Fibroblast of lung (primary cell): ENCODE data around the gene CITED2. TPM values are rescaled to one million over a fixed set of nuclear protein-coding genes. Genes with fewer than 3 reads are reported as not detected.

Source experiments
- DNase-seq, 2 donors: peaks; one replicate each; pipeline versions ENCODE4 v3.0.0 to v3.0.0-alpha.2; 2010; ENCODE audit warnings: low read depth in 2 of 2
- H2AFZ ChIP-seq: 2 replicates; pipeline ENCODE4 v1.5.1; 2012; ENCODE audit warnings: low read length, control low read depth, inconsistent platforms
- H3K27ac ChIP-seq: 2 replicates; pipeline ENCODE4 v1.5.1; 2011; ENCODE audit warnings: low read length, control low read depth; ENCODE audit not compliant: insufficient read depth
- H3K27me3 ChIP-seq: 2 replicates; pipeline ENCODE4 v1.5.1; 2011; ENCODE audit warnings: mild to moderate bottlenecking, low read length; ENCODE audit not compliant: control insufficient read depth, insufficient read depth
- H3K36me3 ChIP-seq: 2 replicates; pipeline ENCODE4 v1.5.1; 2011; ENCODE audit warnings: low read length; ENCODE audit not compliant: control insufficient read depth, insufficient read depth
- H3K4me1 ChIP-seq: 2 replicates; pipeline ENCODE4 v1.5.1; 2011; ENCODE audit warnings: low read length; ENCODE audit not compliant: control insufficient read depth, insufficient read depth; ENCODE audit errors: extremely low read depth
- H3K4me2 ChIP-seq: 2 replicates; pipeline ENCODE4 v1.5.1; 2011; ENCODE audit warnings: low read length, control low read depth; ENCODE audit not compliant: insufficient read depth; ENCODE audit errors: extremely low read depth
- H3K4me3 ChIP-seq, 4 experiments: fragments of 200-600 bp in 1 of 4; sonication (generic) in 1 of 4; replicated peaks in 1 of 4; 2 replicates each; pipeline ENCODE4 v1.5.1; 2011 to 2016; ENCODE audit warnings: low read length in 4 of 4, low read depth in 3 of 4, mild to moderate bottlenecking in 3 of 4, control low read depth in 2 of 4, inconsistent platforms in 1 of 4, mixed read lengths in 1 of 4; ENCODE audit not compliant: insufficient read depth in 1 of 4; ENCODE audit errors: control extremely low read depth in 1 of 4
- H3K79me2 ChIP-seq: 2 replicates; pipeline ENCODE4 v1.5.1; 2012; ENCODE audit warnings: mild to moderate bottlenecking, low read length, inconsistent platforms; ENCODE audit not compliant: control insufficient read depth, insufficient read depth
- H3K9ac ChIP-seq: 2 replicates; pipeline ENCODE4 v1.5.1; 2011; ENCODE audit warnings: mild to moderate bottlenecking, low read length, control low read depth; ENCODE audit not compliant: insufficient read depth
- H3K9me3 ChIP-seq: 2 replicates; pipeline ENCODE4 v1.5.1; 2012; ENCODE audit warnings: low read depth, low read length; ENCODE audit not compliant: control insufficient read depth, insufficient read depth
- H4K20me1 ChIP-seq: 2 replicates; pipeline ENCODE4 v1.5.1; 2011; ENCODE audit warnings: low read length; ENCODE audit not compliant: control insufficient read depth, insufficient read depth; ENCODE audit errors: extremely low read depth
- CTCF ChIP-seq, 2 donors: IDR thresholded peaks in 1 of 2; conservative IDR thresholded peaks in 1 of 2; 1 replicate in 1 of 2; 2 replicates in 1 of 2; pipeline ENCODE4 v1.5.1; 2011 to 2012; ENCODE audit warnings: low read length in 2 of 2, control low read depth in 1 of 2, inconsistent platforms in 1 of 2, low read depth in 1 of 2, mild to moderate bottlenecking in 1 of 2
- EZH2 ChIP-seq: IDR thresholded peaks from 2 replicates; pipeline ENCODE4 v1.5.1; 2012; ENCODE audit warnings: low read length, control low read depth, mild to moderate bottlenecking; ENCODE audit errors: missing control alignments
- polyA plus RNA-seq, 2 donors: library from polyadenylated mRNA; depleted of rRNA in 1 of 2; stranded (reverse) in 1 of 2; unstranded in 1 of 2; fragments of >200 nt; gene quantifications; 2 replicates each; pipeline ENCODE4 v1.2.1, GENCODE V29; 2011 to 2012; ENCODE audit warnings: missing spikeins in 1 of 2
- total RNA-seq: library from RNA; depleted of rRNA; stranded (reverse); fragments of >200 nt; gene quantifications from 2 replicates; pipeline ENCODE4 v1.2.1, GENCODE V29; 2014

Gene CITED2
- total and polyA plus RNA-seq, 2 donors (not counting 1 experiment from before 2014, with no cell fraction given) = 139 to 370 TPM

- TF ChIP-seq CTCF (conservative IDR thresholded peaks at IDR 0.05 in 1 of 2, IDR thresholded peaks at IDR 0.05 in 1 of 2; ENCODE audit: low read depth in 1 of 2, low read length in 2 of 2) (peak in 1 of 2 donors; percentile 22), EZH2 (no peak)
- Histone ChIP-seq H3K9me3 (no peaks in the 10 kb centered on the region), H3K4me3 (peak overlapping the region; percentile 66 to 99 (median 88)), H3K4me1 (no peaks in the 10 kb centered on the region), H3K27ac (peak overlapping the region; percentile 91), H2AFZ (no peak overlapping the region), H3K9ac (peak overlapping the region; percentile 94), H4K20me1 (peaks cover 3% of the 10 kb centered on the region), H3K36me3 (peaks cover 13% of the 10 kb centered on the region), H3K4me2 (peak overlapping the region; percentile 9), H3K79me2 (peaks cover 35% of the 10 kb centered on the region), H3K27me3 (no peaks in the 10 kb centered on the region)
- DNase-seq = peak; percentile 53 to 57
Observed at GRCh38 chr6:139373154-139373927, 1.1 kb downstream of the CITED2 start.

GRCh38 chr6:139372326-139373153, 1.9 kb downstream of the CITED2 start:
- peak; percentile 24 to 29 for DNase-seq
- no peak for TF ChIP-seq EZH2
- TF ChIP-seq CTCF (conservative IDR thresholded peaks at IDR 0.05 in 1 of 2, IDR thresholded peaks at IDR 0.05 in 1 of 2; ENCODE audit: low read depth in 1 of 2, low read length in 2 of 2) = no peak

More at GRCh38 chr6:139372326-139373153, 1.9 kb downstream of the CITED2 start:
- peak overlapping the region; percentile 91 for H3K27ac ChIP-seq
- H3K27me3 ChIP-seq = no peaks in the 10 kb centered on the region
- peaks cover 3% of the 10 kb centered on the region for H4K20me1 ChIP-seq
- no peaks in the 10 kb centered on the region for H3K4me1 ChIP-seq
- H2AFZ ChIP-seq = no peak overlapping the region
- peak overlapping the region; percentile 66 to 99 (median 88) for H3K4me3 ChIP-seq
- H3K36me3 ChIP-seq = peaks cover 13% of the 10 kb centered on the region
- H3K9me3 ChIP-seq = no peaks in the 10 kb centered on the region
- peak overlapping the region; percentile 74 for H3K4me2 ChIP-seq
- H3K9ac ChIP-seq = peak overlapping the region; percentile 94
- H3K79me2 ChIP-seq = peaks cover 35% of the 10 kb centered on the region
